ENCODE data around the gene CYP4F22. TPM values are rescaled to one million over a fixed set of nuclear protein-coding genes. Genes with fewer than 3 reads are reported as not detected.
"Not testable (repeated sequence)": the region's sequence is repeated elsewhere in the genome, so short reads cannot be mapped to it uniquely, and the experiment has no call there.

The CYP4F22 gene
- total RNA-seq, 1 experiment from 2014 or later: not detected

GRCh38 chr19:15468675-15469512, 39.4 kb upstream of the CYP4F22 start:
- Histone ChIP-seq H3K9me2 (ENCODE audit: insufficient read depth) (no peaks in the 10 kb centered on the region), H3K4me1 (replicated peaks; ENCODE audit: insufficient read depth) (peaks cover 9% of the 10 kb centered on the region; the same call in 1 of the 2 replicates), H3K27ac (no peak overlapping the region), H3K36me3 (ENCODE audit: low read depth) (no peaks in the 10 kb centered on the region), H3K4me3 (no peak overlapping the region), H4K20me1 (ENCODE audit: insufficient read depth) (no peaks in the 10 kb centered on the region), H3F3A (ENCODE audit: insufficient read depth, low read depth) (peaks cover 18% of the 10 kb centered on the region; the same call in 1 of the 2 replicates), H2AFZ (no peak overlapping the region), H3K27me3 (ENCODE audit: insufficient read depth, low read depth) (no peaks in the 10 kb centered on the region), H3K4me2 (no peak overlapping the region), H3K79me2 (ENCODE audit: low read depth) (no peaks in the 10 kb centered on the region), H3K9me3 (ENCODE audit: insufficient read depth, low read depth) (no peaks in the 10 kb centered on the region)
- TF ChIP-seq, protein P1, sequence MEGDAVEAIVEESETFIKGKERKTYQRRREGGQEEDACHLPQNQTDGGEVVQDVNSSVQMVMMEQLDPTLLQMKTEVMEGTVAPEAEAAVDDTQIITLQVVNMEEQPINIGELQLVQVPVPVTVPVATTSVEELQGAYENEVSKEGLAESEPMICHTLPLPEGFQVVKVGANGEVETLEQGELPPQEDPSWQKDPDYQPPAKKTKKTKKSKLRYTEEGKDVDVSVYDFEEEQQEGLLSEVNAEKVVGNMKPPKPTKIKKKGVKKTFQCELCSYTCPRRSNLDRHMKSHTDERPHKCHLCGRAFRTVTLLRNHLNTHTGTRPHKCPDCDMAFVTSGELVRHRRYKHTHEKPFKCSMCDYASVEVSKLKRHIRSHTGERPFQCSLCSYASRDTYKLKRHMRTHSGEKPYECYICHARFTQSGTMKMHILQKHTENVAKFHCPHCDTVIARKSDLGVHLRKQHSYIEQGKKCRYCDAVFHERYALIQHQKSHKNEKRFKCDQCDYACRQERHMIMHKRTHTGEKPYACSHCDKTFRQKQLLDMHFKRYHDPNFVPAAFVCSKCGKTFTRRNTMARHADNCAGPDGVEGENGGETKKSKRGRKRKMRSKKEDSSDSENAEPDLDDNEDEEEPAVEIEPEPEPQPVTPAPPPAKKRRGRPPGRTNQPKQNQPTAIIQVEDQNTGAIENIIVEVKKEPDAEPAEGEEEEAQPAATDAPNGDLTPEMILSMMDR (conservative IDR thresholded peaks at IDR 0.05): no peak
- no peak for TF ChIP-seq EZH2 (IDR thresholded peaks at IDR 0.05; ENCODE audit: low read depth)
- no peak for DNase-seq
- intact Hi-C loops (cut with micrococcal nuclease; ENCODE audit: unreplicated experiment): no loop called here
- ChIA-PET POLR2A (ENCODE audit: unreplicated experiment) (no interaction called here), CTCF (no interaction called here)
- BruUV-seq (replicated peaks): no TSS peak

GRCh38 chr19:15469513-15470297, 38.6 kb upstream of the CYP4F22 start:
- Histone ChIP-seq H3K79me2 (ENCODE audit: low read depth) (no peaks in the 10 kb centered on the region), H3K4me3 (no peak overlapping the region), H3K9me3 (ENCODE audit: insufficient read depth, low read depth) (no peaks in the 10 kb centered on the region), H3K4me1 (replicated peaks; ENCODE audit: insufficient read depth) (peaks cover 9% of the 10 kb centered on the region; the same call in 1 of the 2 replicates), H3K36me3 (ENCODE audit: low read depth) (no peaks in the 10 kb centered on the region), H4K20me1 (ENCODE audit: insufficient read depth) (no peaks in the 10 kb centered on the region), H3K27me3 (ENCODE audit: insufficient read depth, low read depth) (no peaks in the 10 kb centered on the region), H2AFZ (no peak overlapping the region), H3F3A (ENCODE audit: insufficient read depth, low read depth) (peaks cover 18% of the 10 kb centered on the region; the same call in 1 of the 2 replicates), H3K4me2 (no peak overlapping the region), H3K27ac (no peak overlapping the region), H3K9me2 (ENCODE audit: insufficient read depth) (no peaks in the 10 kb centered on the region)
- ChIA-PET POLR2A (ENCODE audit: unreplicated experiment) (no interaction called here), CTCF (interaction anchor here (0.6 kb wide), 1 partner anchor 171 kb away, joined by 3 read pairs; no protein-coding TSS in a partner anchor)
- no TSS peak for BruUV-seq (replicated peaks)
- TF ChIP-seq, protein P1 (conservative IDR thresholded peaks at IDR 0.05): no peak
- no peak for TF ChIP-seq EZH2 (IDR thresholded peaks at IDR 0.05; ENCODE audit: low read depth)
- intact Hi-C loops (cut with micrococcal nuclease; ENCODE audit: unreplicated experiment): no loop called here
- no peak for DNase-seq

GRCh38 chr19:15471639-15472101, 36.7 kb upstream of the CYP4F22 start:
- Histone ChIP-seq H3K4me1 (replicated peaks; ENCODE audit: insufficient read depth) (peaks cover 6% of the 10 kb centered on the region; the same call in 1 of the 2 replicates), H3K79me2 (ENCODE audit: low read depth) (no peaks in the 10 kb centered on the region), H3K4me3 (no peak overlapping the region), H3F3A (ENCODE audit: insufficient read depth, low read depth) (peaks cover 13% of the 10 kb centered on the region; the same call in 1 of the 2 replicates), H3K9me2 (ENCODE audit: insufficient read depth) (no peaks in the 10 kb centered on the region), H3K36me3 (ENCODE audit: low read depth) (no peaks in the 10 kb centered on the region), H3K27ac (no peak overlapping the region), H3K9me3 (ENCODE audit: insufficient read depth, low read depth) (no peaks in the 10 kb centered on the region), H2AFZ (no peak overlapping the region), H3K4me2 (no peak overlapping the region), H3K27me3 (ENCODE audit: insufficient read depth, low read depth) (no peaks in the 10 kb centered on the region), H4K20me1 (ENCODE audit: insufficient read depth) (no peaks in the 10 kb centered on the region)
- intact Hi-C loops (cut with micrococcal nuclease; ENCODE audit: unreplicated experiment): no loop called here
- POLR2A ChIA-PET (ENCODE audit: unreplicated experiment): interaction anchor here (0.6 kb wide), 1 partner anchor 671 kb away, joined by 4 read pairs; no protein-coding TSS in a partner anchor
- TF ChIP-seq, protein P1 (conservative IDR thresholded peaks at IDR 0.05): no peak
- no peak for TF ChIP-seq EZH2 (IDR thresholded peaks at IDR 0.05; ENCODE audit: low read depth)
- BruUV-seq (replicated peaks): no TSS peak
- no peak for DNase-seq
- CTCF ChIA-PET: no interaction called here

GRCh38 chr19:15473821-15474220, 34.5 kb upstream of the CYP4F22 start:
- BruUV-seq (replicated peaks); H3K27ac ChIP-seq; H3K9me3 ChIP-seq (ENCODE audit: insufficient read depth, low read depth); DNase-seq; H3K36me3 ChIP-seq (ENCODE audit: low read depth); H3F3A ChIP-seq (ENCODE audit: insufficient read depth, low read depth); intact Hi-C loops (cut with micrococcal nuclease; ENCODE audit: unreplicated experiment); POLR2A ChIA-PET (ENCODE audit: unreplicated experiment); H3K9me2 ChIP-seq (ENCODE audit: insufficient read depth); H3K4me1 ChIP-seq (replicated peaks; ENCODE audit: insufficient read depth); H4K20me1 ChIP-seq (ENCODE audit: insufficient read depth); H2AFZ ChIP-seq; H3K27me3 ChIP-seq (ENCODE audit: insufficient read depth, low read depth); H3K4me3 ChIP-seq; H3K4me2 ChIP-seq; H3K79me2 ChIP-seq (ENCODE audit: low read depth): not testable (repeated sequence)
- CTCF ChIA-PET: interaction anchor here (0.6 kb wide), 1 partner anchor 52 kb away, joined by 3 read pairs; no protein-coding TSS in a partner anchor

Measured in PC-9 (cell line).